Ishikawa (cell line): ENCODE data around the gene KBTBD12.

Source experiments
- EP300 ChIP-seq: IDR thresholded peaks from 2 replicates; pipeline ENCODE4 v1.6.1; 2012; ENCODE audit warnings: borderline replicate concordance
- FOXM1 ChIP-seq: IDR thresholded peaks from 2 replicates; pipeline ENCODE4 v1.6.1; 2012; ENCODE audit warnings: low read depth, borderline replicate concordance
- TAF1 ChIP-seq: IDR thresholded peaks from 2 replicates; pipeline ENCODE4 v1.6.1; 2012; ENCODE audit warnings: low read depth, mild to moderate bottlenecking
- YY1 ChIP-seq: IDR thresholded peaks from 2 replicates; pipeline ENCODE4 v1.6.1; 2012; ENCODE audit warnings: low read depth
- ZBTB7A ChIP-seq: IDR thresholded peaks from 2 replicates; pipeline ENCODE4 v1.6.1; 2012; ENCODE audit warnings: low read depth
- TF ChIP-seq, protein P1 (sequence below): IDR thresholded peaks from 2 replicates; pipeline ENCODE4 v1.6.1; 2012; ENCODE audit warnings: low read depth, mild to moderate bottlenecking
- TF ChIP-seq, protein P2 (sequence below): IDR thresholded peaks from 2 replicates; pipeline ENCODE4 v1.6.1; 2012
- TF ChIP-seq, protein P3 (sequence below): IDR thresholded peaks from 2 replicates; pipeline ENCODE4 v1.6.1; 2012

DNA sequence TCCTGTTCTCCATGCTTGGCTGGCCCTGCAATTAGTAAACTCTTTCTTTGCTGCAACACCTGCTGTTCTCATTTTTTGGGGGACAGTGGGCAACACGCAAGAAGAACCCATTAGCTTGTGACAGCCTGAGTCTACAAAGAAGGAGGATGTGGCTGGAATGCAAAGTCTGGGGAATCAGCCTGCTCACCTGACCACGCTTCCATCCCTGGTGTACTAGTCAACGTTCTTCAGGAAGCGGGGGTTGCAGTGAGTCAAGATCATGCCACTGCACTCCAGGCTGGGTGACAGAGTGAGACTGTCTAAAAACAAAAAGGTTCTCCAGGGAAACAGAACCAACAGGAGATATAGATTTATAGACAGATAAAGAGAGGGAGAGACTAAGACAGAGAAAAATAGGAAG, 27.7 kb upstream of the KBTBD12 start:
- TF ChIP-seq, protein P1, sequence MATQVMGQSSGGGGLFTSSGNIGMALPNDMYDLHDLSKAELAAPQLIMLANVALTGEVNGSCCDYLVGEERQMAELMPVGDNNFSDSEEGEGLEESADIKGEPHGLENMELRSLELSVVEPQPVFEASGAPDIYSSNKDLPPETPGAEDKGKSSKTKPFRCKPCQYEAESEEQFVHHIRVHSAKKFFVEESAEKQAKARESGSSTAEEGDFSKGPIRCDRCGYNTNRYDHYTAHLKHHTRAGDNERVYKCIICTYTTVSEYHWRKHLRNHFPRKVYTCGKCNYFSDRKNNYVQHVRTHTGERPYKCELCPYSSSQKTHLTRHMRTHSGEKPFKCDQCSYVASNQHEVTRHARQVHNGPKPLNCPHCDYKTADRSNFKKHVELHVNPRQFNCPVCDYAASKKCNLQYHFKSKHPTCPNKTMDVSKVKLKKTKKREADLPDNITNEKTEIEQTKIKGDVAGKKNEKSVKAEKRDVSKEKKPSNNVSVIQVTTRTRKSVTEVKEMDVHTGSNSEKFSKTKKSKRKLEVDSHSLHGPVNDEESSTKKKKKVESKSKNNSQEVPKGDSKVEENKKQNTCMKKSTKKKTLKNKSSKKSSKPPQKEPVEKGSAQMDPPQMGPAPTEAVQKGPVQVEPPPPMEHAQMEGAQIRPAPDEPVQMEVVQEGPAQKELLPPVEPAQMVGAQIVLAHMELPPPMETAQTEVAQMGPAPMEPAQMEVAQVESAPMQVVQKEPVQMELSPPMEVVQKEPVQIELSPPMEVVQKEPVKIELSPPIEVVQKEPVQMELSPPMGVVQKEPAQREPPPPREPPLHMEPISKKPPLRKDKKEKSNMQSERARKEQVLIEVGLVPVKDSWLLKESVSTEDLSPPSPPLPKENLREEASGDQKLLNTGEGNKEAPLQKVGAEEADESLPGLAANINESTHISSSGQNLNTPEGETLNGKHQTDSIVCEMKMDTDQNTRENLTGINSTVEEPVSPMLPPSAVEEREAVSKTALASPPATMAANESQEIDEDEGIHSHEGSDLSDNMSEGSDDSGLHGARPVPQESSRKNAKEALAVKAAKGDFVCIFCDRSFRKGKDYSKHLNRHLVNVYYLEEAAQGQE = no peak
- no peak for TF ChIP-seq EP300
- no peak for TF ChIP-seq ZBTB7A
- TF ChIP-seq, protein P2, sequence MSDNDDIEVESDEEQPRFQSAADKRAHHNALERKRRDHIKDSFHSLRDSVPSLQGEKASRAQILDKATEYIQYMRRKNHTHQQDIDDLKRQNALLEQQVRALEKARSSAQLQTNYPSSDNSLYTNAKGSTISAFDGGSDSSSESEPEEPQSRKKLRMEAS = no peak
- TF ChIP-seq, protein P3, sequence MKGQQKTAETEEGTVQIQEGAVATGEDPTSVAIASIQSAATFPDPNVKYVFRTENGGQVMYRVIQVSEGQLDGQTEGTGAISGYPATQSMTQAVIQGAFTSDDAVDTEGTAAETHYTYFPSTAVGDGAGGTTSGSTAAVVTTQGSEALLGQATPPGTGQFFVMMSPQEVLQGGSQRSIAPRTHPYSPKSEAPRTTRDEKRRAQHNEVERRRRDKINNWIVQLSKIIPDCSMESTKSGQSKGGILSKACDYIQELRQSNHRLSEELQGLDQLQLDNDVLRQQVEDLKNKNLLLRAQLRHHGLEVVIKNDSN = no peak
- no peak for TF ChIP-seq FOXM1
- TF ChIP-seq YY1 = no peak
- no peak for TF ChIP-seq TAF1
